Stimulated activated effector memory CD8-positive, alpha-beta T cell treated with anti-CD3 and anti-CD28 coated beads, Interleukin-12 subunit alpha, Interleukin-12 subunit beta, amount 100 ng/mL, for 72 hours (primary cell): Measurements from ENCODE around the gene ULK4.
"Not testable (repeated sequence)": the region's sequence is repeated elsewhere in the genome, so short reads cannot be mapped to it uniquely, and the experiment has no call there.

Experiments used
- ATAC-seq: fragments of 150-1000 bp; cut with Tn5 transposase; 2 replicates; pipeline ENCODE4 v1.10.0; 2021
- DNase-seq, 2 donors: peaks; one replicate each; pipeline ENCODE4 v3.0.0; 2021 to 2022; ENCODE audit warnings: low spot score in 2 of 2
- H3K27ac Mint-ChIP-seq: one replicate; pipeline ENCODE4 v1.8.0; 2022; ENCODE audit warnings: mild to moderate bottlenecking, mixed read lengths
- H3K36me3 Mint-ChIP-seq: one replicate; pipeline ENCODE4 v1.8.0; 2022; ENCODE audit warnings: mild to moderate bottlenecking, mixed read lengths
- H3K4me1 Mint-ChIP-seq: one replicate; pipeline ENCODE4 v1.8.0; 2022; ENCODE audit warnings: mixed read lengths
- H3K4me3 Mint-ChIP-seq: one replicate; pipeline ENCODE4 v1.8.0; 2022; ENCODE audit warnings: mild to moderate bottlenecking, mixed read lengths
- H3K9me3 Mint-ChIP-seq: one replicate; pipeline ENCODE4 v1.8.0; 2022; ENCODE audit warnings: mixed read lengths

The ULK4 gene

GRCh38 chr3:41284934-41285333 is 677.0 kb downstream of the ULK4 start:
- not testable (repeated sequence) for DNase-seq, H3K9me3 Mint-ChIP-seq, H3K27ac Mint-ChIP-seq, H3K4me3 Mint-ChIP-seq, H3K36me3 Mint-ChIP-seq, ATAC-seq
- H3K4me1 Mint-ChIP-seq = peaks cover 12% of the 10 kb centered on the region

- ATAC-seq (no peak), DNase-seq (no peak)
- Mint-ChIP-seq H3K4me3 (no peak overlapping the region), H3K4me1 (no peaks in the 10 kb centered on the region), H3K9me3 (peaks cover 12% of the 10 kb centered on the region), H3K27ac (no peak overlapping the region), H3K36me3 (no peaks in the 10 kb centered on the region)
Measured at GRCh38 chr3:41277790-41278465, 684.0 kb downstream of the ULK4 start.

GRCh38 chr3:41276191-41276590 is 685.7 kb downstream of the ULK4 start:
- Mint-ChIP-seq H3K27ac (no peak overlapping the region), H3K4me3 (no peak overlapping the region), H3K36me3 (no peaks in the 10 kb centered on the region), H3K9me3 (peaks cover 17% of the 10 kb centered on the region), H3K4me1 (no peaks in the 10 kb centered on the region)
- DNase-seq (no peak), ATAC-seq (no peak)

- no peak overlapping the region for H3K27ac Mint-ChIP-seq
- no peak overlapping the region for H3K4me3 Mint-ChIP-seq
- DNase-seq (no peak), ATAC-seq (no peak)
- H3K4me1 Mint-ChIP-seq = no peaks in the 10 kb centered on the region
- H3K9me3 Mint-ChIP-seq = peaks cover 13% of the 10 kb centered on the region
- no peaks in the 10 kb centered on the region for H3K36me3 Mint-ChIP-seq
Measured at GRCh38 chr3:41274944-41275668, 686.8 kb downstream of the ULK4 start.

GRCh38 chr3:41272667-41273066 is 689.2 kb downstream of the ULK4 start:
- DNase-seq (no peak), ATAC-seq (no peak)
- H3K9me3 Mint-ChIP-seq = peaks cover 11% of the 10 kb centered on the region
- no peak overlapping the region for H3K27ac Mint-ChIP-seq
- H3K4me3 Mint-ChIP-seq = no peak overlapping the region
- no peaks in the 10 kb centered on the region for H3K36me3 Mint-ChIP-seq
- no peaks in the 10 kb centered on the region for H3K4me1 Mint-ChIP-seq

GRCh38 chr3:41267975-41268640 is 693.8 kb downstream of the ULK4 start:
- no peak overlapping the region for H3K4me3 Mint-ChIP-seq
- H3K4me1 Mint-ChIP-seq = no peaks in the 10 kb centered on the region
- DNase-seq (no peak), ATAC-seq (peak; percentile 68)
- H3K36me3 Mint-ChIP-seq = no peaks in the 10 kb centered on the region
- peaks cover 5% of the 10 kb centered on the region for H3K9me3 Mint-ChIP-seq
- no peak overlapping the region for H3K27ac Mint-ChIP-seq

- Mint-ChIP-seq H3K4me1 (no peaks in the 10 kb centered on the region), H3K9me3 (no peaks in the 10 kb centered on the region), H3K36me3 (no peaks in the 10 kb centered on the region), H3K27ac (no peak overlapping the region), H3K4me3 (no peak overlapping the region)
- DNase-seq (no peak), ATAC-seq (no peak)
Measured at GRCh38 chr3:41265823-41266273, 696.1 kb downstream of the ULK4 start.

GRCh38 chr3:41265011-41265545 is 696.8 kb downstream of the ULK4 start:
- DNase-seq = no peak
- H3K4me3 Mint-ChIP-seq = no peak overlapping the region

GRCh38 chr3:41260063-41260450 is 701.8 kb downstream of the ULK4 start:
- H3K27ac Mint-ChIP-seq = peak overlapping the region; percentile 24
- H3K36me3 Mint-ChIP-seq = no peaks in the 10 kb centered on the region
- no peak for ATAC-seq
- no peaks in the 10 kb centered on the region for H3K9me3 Mint-ChIP-seq
- DNase-seq = no peak
- H3K4me3 Mint-ChIP-seq = no peak overlapping the region
- H3K4me1 Mint-ChIP-seq = no peaks in the 10 kb centered on the region

More at GRCh38 chr3:41265011-41265545, 696.8 kb downstream of the ULK4 start:
- ATAC-seq = peak; percentile 16
- no peaks in the 10 kb centered on the region for H3K36me3 Mint-ChIP-seq
- H3K9me3 Mint-ChIP-seq = no peaks in the 10 kb centered on the region
- no peak overlapping the region for H3K27ac Mint-ChIP-seq
- H3K4me1 Mint-ChIP-seq = no peaks in the 10 kb centered on the region

- ATAC-seq (no peak), DNase-seq (no peak)
- Mint-ChIP-seq H3K4me1 (no peaks in the 10 kb centered on the region), H3K27ac (peak overlapping the region; percentile 24), H3K4me3 (no peak overlapping the region), H3K36me3 (no peaks in the 10 kb centered on the region), H3K9me3 (no peaks in the 10 kb centered on the region)
Measured at GRCh38 chr3:41259449-41260062, 702.3 kb downstream of the ULK4 start.

- H3K36me3 Mint-ChIP-seq = no peaks in the 10 kb centered on the region
- H3K4me3 Mint-ChIP-seq = no peak overlapping the region
- H3K27ac Mint-ChIP-seq = no peak overlapping the region
- no peaks in the 10 kb centered on the region for H3K4me1 Mint-ChIP-seq
- no peak for ATAC-seq
- no peak for DNase-seq
- no peaks in the 10 kb centered on the region for H3K9me3 Mint-ChIP-seq
Measured at GRCh38 chr3:41258239-41258800, 703.6 kb downstream of the ULK4 start.

GRCh38 chr3:41251593-41251992 is 710.3 kb downstream of the ULK4 start:
- Mint-ChIP-seq H3K9me3 (no peaks in the 10 kb centered on the region), H3K27ac (no peak overlapping the region), H3K4me3 (no peak overlapping the region), H3K4me1 (no peaks in the 10 kb centered on the region), H3K36me3 (no peaks in the 10 kb centered on the region)
- DNase-seq = no peak
- no peak for ATAC-seq

- no peak for DNase-seq
- Mint-ChIP-seq H3K27ac (no peak overlapping the region), H3K36me3 (no peaks in the 10 kb centered on the region), H3K4me1 (no peaks in the 10 kb centered on the region), H3K4me3 (no peak overlapping the region), H3K9me3 (no peaks in the 10 kb centered on the region)
- ATAC-seq = no peak
Measured at GRCh38 chr3:41250825-41251224, 711.1 kb downstream of the ULK4 start.

- Mint-ChIP-seq H3K4me3 (no peak overlapping the region), H3K27ac (no peak overlapping the region), H3K9me3 (no peaks in the 10 kb centered on the region), H3K4me1 (no peaks in the 10 kb centered on the region), H3K36me3 (no peaks in the 10 kb centered on the region)
- peak; percentile 27 for ATAC-seq
- no peak for DNase-seq
Measured at GRCh38 chr3:41249318-41249717, 712.6 kb downstream of the ULK4 start.

GRCh38 chr3:41248525-41248924 is 713.4 kb downstream of the ULK4 start:
- no peak for DNase-seq
- peaks cover 6% of the 10 kb centered on the region for H3K36me3 Mint-ChIP-seq
- no peak for ATAC-seq
- H3K4me1 Mint-ChIP-seq = no peaks in the 10 kb centered on the region
- H3K9me3 Mint-ChIP-seq = no peaks in the 10 kb centered on the region
- H3K4me3 Mint-ChIP-seq = no peak overlapping the region
- no peak overlapping the region for H3K27ac Mint-ChIP-seq
